Superior temporal gyrus (tissue), 1 donor: Measurements from ENCODE around the gene P2RY11.

Source experiments
- DNase-seq: peaks from one replicate; pipeline ENCODE4 v3.0.0-alpha.2; 2016; ENCODE audit errors: extremely low spot score

P2RY11 gene

DNA sequence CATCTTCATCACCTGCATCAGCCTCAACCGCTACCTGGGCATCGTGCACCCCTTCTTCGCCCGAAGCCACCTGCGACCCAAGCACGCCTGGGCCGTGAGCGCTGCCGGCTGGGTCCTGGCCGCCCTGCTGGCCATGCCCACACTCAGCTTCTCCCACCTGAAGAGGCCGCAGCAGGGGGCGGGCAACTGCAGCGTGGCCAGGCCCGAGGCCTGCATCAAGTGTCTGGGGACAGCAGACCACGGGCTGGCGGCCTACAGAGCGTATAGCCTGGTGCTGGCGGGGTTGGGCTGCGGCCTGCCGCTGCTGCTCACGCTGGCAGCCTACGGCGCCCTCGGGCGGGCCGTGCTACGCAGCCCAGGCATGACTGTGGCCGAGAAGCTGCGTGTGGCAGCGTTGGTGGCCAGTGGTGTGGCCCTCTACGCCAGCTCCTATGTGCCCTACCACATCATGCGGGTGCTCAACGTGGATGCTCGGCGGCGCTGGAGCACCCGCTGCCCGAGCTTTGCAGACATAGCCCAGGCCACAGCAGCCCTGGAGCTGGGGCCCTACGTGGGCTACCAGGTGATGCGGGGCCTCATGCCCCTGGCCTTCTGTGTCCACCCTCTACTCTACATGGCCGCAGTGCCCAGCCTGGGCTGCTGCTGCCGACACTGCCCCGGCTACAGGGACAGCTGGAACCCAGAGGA, 2.6 kb downstream of the P2RY11 start:
- no peak for DNase-seq

DNA sequence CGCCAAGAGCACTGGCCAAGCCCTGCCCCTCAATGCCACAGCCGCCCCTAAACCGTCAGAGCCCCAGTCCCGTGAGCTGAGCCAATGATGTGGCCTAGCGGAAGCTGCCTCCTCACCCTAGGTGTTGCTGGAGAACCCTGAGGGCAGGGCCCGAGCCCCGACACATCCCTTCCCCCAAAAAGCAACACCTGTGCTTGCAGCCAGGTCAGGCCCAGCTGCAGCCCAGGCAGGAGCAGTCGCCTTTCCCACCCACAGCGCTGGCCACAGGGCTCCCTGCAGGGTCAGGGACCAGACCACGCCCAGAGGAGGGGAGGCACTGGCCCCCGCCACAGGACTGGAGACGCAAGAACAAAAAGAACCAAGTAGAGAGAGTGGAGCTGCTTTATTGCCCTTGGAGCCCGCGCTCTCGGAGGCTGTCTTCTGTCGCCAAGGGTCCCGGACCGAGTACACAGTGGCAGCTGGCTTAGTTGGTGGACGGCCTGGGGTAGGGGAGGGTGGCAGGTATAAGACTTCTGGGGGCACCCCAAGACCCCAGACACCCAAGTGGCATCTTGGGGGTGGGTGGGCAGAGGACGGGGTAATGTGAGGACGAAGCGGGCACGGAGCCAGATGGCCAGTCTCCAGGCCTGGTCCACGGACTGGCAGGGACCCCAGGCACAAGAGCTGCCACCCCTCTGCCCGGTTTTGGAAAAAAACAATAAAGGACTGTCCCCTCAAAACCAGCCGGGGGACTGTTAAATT, 3.3 kb downstream of the P2RY11 start:
- no peak for DNase-seq

DNA sequence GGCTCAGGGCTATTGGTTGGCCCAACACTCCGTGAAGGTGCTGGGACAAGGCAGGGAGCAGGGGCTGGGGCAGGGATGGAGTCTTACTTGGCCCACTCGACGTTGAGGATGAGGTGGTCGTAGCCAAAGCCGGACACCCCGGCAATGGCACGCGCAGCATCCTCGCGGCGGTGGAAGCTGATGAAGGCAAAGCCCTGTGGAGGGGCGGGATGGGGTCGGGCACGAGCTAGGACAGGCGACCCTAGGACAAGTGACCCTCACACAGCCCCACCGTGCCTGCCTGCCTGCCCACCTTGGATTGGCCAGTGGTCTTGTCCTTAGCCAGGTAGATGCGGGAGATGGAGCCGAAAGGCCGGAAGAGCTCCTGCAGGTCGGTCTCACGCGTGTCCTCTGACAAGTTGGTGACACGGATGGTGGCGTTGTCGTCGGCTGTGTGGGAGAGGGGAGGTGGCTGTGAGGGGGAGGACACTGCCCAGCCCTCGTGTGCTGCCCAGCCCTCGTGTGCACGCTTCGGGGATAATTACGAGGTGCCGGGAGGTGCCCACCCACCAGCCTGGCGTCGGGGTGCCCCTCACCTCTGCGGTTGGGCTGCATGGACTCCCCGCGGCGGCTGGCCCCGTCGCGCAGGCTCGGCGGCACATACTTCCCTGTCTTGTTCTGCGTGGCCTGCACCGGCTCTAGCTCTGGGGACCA, 4.0 kb downstream of the P2RY11 start:
- no peak for DNase-seq

DNA sequence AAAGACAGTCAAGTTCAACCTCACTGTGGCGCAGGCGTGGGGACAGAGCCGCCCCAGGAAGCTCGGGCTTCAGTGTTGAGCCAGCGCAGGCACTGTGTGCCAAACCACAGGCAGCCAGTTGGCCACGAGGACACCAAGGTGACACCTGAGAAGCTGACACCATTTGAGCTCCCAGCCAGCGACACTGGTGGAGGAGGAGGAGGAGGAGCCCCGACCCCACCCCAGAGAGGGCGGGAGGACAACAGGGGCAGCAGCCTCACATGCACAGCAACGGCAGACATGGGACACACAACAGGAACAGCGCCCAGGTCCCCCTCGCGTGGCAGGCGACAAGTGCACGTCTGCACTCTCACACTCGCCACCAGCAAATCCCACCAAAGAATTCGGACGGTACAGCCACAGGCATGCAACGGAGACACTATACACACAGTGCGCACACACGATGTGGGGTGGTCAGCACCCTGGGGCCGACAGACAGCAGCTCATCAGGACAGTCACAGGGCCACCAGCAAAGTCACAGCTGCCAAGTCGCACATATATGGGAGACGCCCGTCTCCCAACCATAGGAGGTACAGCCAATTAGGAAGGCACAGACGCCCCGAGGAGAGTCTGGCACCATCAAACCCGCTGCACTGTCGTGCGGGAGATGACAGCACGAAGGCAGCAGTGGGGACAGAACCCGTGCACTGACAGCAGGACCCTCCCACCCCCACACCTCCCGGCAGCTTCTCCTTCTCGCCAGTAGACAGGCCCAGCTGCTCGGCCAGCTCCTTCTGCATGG, 4.8 kb downstream of the P2RY11 start:
- no peak for DNase-seq

DNA sequence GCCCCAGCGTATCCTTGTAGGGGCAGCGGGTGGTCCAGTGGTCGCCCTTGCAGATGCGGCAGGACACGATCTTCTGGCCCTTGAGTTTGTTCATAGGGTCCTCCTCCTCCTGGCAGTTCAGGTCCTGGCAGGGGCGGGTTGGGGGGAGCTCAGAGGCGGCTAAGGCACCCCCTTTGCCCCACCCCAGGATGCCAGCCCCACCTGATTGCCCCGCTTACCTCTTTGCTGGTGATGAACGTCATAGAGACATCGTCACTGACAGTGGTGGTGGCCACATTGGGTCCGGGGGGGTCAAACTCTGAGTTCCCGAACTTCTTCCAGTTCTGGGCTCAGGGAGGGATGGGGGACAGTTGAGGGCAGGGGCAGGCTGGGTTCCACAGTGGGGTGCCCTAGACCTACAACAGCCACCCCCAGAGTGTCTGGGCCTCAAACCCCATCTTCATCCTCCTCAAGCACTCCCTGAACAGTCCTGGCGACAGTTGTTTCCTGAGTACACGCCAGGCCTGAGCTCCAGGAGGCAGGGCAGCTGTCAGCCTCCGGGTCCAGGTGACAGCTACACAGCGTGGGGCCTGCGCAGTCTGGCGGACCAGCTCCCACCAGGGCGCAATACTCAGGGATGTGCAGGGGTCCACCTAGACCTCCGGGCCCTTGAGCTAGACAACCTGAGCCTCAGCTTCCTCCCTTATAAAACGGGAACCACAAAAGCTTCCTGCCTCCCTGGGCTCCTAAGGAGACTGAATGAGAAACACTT, 5.5 kb downstream of the P2RY11 start:
- no peak for DNase-seq

DNA sequence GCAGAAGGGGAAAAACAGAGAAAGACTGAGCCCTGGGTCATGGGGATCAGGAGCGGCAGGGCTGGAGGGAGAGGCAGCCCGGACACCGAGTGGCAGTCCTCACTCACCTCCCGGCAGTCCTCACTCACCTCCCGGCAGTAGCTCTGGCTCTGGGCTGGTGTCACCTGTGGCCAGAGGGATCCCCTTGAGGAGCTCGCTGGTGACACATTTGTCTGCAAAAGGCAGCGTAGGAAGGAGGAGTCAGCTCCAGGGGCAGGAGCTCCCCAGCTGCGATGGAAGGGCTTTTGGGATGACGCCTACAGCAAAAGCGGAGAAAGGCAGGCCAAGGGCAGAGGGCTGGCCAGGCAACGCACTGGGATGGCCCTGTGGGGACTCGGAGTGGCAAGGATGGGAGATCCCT, 7.5 kb downstream of the P2RY11 start:
- DNase-seq, result no peak

DNA sequence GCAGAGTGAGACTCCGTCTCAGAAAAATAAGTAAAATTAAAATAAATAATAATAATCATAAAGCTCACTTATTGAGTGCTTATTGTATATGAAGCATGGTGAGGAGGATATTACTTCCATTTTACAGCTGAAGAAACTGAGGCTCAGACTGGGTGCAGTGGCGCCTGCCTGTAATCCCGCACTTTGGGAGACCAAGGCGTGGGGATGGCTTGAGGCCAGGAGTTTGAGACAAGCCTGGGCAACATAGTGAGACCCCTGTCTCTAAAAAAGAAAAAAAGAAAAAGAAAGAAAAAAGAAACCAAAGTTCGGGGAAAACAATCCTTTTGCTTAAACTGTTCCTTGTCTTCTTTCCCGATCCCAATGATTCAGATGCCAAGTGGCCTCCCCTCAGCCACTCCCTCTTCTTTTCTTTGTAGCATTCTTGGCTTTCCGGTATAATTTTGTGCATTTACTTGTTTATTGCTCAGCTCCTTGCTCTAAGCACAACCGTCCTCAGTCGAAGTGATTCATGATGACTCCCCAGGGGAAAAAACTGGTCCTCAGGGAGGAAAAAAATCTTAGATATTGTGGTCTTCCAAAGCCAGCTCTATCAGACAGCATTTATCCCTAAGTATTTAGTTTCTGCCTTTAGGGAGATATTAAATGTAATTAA, 9.2 kb downstream of the P2RY11 start:
- no peak for DNase-seq

DNA sequence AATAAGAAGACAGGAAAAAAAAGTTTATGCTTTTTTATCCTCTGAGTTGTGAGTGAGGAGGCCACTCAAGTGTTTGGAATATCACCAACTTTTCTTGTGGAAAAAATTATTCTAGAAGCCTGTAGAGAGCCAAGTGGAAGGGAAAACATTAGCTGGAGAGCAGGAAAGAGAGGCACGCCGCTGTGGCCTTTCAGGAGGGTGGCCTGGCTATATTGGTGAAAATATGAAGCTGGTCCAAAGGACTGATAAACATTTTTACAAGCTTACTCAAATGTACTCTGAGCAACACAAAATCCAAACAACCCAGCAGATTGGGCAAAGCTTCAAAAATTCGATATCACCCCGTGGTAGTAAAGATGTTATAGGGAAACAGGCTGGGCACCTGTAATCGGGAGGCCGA, 10.6 kb downstream of the P2RY11 start:
- no peak for DNase-seq

DNA sequence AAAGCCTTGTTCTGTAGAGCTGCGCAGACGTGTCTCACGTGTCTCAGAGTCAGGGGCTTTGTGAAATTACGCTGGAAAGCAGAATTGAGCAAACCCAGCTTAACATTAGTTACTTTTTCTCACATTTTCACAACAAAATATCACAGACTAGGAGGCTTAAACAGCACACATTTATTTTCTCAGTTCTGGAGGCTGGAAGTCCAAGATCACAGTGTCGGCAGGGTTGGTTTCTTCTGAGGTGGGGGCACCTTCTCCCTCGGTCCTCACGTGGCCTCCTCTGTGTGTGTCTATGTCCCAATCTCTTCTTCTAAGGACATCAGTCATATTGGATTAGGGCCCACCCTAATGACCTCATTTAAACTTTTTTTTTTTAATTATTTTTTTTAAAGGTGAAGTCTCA, 12.9 kb downstream of the P2RY11 start:
- DNase-seq, result no peak

DNA sequence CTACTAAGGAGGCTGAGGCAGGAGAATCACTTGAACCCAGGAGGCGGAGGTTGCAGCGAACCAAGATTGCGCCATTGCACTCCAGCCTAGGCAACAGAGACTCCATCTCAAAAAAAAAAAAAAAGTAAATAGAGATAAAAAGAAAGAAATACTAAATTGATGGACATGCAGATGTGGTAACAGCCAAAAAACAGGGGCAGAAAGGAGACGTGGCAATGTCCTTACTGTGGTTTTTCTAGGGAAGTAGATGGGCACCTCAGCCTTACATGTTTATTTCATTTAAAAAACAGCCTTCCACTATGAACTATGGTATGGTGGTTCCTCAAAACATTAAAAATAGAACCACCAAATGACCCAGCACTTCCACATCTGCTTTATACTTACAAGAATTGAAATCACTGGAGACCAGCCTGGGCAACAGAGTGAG, 14.7 kb downstream of the P2RY11 start:
- no peak for DNase-seq

DNA sequence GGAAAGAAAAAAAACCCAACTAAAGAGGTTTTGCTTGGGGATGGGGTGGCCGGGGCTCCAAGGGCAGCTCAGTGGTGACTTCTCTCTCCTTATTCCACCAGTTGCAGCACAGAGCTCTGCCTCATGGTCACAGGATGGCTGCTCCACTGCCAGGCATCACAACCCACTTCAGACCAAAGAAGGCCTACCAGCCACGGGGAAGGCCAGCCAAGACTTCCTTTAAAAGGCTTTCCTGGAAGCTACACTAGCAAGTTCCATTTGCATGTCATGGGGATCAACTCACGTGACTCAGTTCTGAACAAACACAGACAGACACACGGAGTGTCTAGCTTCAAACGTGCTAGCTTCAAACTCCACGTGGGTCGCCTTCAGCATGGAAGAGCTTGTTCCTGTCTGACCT, 21.4 kb downstream of the P2RY11 start:
- no peak for DNase-seq

DNA sequence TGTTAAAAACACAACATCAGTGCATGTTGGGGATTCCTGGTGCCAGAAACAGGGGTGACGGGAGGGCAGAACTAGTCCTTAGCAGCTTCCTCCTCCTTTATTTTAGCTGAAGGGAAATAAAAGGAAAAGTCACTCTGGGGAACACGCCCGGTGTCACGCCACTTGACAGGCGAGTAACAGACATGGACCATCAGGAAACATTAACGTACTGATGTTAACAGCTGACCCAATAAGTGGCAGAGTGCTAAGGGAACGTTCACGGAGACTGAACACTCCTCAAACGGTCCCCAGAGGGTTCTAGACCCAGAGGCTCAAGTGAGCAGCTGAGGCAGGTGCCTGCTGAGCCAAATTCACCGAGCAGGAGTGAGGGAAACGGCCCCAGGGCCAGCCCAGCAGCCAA, 22.1 kb downstream of the P2RY11 start:
- no peak for DNase-seq

DNA sequence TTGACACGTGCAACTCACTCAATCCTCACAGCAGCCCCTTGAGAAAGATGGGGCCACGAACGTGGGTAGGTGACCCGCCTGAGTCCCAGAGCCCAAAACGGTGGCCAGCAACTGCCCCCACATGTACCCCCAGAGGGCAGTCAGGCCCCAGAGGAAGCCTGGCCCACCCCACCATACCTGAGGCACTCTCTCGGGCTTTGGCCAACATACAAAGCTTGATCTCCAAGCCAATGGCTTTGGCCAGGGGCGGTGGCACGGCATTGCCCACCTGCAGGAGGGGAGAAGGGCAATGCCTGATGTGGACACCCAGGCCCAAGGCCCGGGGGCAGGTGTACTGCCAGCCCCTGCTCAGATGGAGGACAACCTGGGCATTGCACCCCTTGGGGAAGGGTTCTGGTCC, 22.5 kb downstream of the P2RY11 start:
- no peak for DNase-seq

DNA sequence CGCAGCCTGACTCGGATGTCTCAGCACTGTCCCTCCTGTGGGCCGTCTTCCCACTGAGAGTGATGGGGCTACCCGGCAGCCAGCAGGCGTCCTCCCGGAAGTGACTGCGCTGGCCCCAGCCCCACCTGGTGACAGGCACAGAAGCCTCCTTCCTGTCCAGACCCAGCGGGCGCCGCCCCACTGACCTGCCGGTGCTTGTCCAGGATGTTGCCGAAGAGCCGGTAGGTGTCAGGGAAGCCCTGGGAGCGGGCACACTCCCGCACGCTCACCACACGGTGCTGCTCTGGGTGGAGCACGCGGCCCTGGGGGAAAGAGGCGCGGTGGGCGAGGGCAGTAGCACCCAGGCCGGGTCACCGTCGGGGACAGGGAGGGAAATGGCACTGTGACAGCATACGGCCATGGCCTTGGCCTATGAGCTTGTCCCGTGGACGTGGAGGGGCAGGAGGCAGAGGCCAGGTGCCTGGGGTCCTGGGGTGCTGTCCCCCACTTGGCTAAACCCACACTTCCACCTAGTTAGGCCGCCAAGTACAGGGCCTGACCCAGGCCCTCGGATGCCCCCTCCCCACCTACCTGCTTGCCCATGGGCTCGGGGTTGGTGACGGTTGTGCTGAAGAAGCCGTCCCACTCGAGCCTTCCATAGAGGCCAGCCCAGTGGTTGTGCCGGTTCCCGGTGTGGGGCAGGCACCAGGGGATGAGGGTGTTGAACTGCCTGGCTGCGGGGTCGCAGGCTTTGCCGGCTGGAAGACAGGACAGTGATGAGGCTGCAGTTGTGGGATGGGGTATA, 24.2 kb downstream of the P2RY11 start:
- DNase-seq, result no peak

DNA sequence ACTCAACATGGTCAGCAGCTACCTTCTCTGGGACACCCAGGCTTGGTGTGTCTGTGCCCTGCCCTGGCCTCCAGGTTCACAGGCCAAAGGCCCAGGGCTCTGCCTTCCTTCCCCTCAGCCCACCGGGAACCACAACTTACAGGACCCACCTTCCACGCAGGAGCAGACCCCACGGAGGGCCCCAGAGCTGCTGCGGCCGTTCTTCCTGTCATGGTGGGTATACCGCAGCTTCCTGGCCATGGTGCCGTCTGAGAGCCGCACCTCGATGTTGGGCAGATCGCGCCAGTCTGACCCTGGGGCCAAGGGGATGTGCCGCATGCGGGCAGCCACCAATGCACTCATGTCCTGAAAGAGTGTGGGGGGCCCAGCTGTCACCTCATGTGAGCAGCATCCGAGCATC, 25.4 kb downstream of the P2RY11 start:
- DNase-seq, result no peak

DNA sequence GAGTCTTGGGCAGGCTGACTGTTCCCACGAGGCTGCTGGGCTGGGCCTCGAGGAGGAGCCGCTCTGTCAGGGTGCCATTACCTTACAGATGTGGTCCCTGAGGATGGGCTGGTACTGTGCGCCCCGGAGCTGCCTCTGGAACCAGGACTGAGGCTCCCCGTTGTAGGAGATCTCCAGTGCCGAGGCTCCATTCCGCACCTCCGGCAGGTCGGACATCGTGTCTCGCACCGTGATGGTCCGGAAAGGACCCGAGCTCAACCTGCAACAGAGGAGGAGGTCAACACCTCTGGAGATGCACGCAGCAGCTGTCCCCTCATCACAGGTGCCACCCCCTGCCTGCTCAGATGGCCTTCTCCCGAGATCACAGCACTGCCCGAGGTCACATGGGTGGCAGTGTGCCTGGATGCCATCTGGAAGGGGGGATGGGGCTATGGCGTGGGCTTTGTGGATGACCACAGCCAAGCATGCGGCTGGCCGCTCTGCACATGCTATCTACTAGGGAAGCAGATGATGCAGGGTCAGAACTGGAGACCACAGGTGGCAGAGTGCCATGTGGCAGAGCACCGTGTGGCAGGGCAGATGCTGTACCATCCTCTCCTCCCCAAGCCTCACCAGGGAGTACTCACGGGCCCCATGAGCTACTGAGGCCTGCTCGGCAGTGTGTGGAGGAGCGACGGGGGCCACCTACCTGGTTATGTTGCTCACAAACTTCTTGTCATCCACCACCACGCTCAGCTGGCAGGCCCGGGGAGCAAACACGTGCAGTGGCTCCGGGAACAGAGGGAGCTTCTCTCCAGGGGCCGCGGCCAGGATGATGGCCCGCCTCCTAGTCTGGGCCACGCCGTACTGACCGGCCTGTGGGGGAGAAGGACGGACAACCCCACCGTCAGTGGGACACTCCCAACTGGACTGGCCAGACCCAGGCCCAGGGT, 26.5 kb downstream of the P2RY11 start:
- peak; percentile 76 for DNase-seq

DNA sequence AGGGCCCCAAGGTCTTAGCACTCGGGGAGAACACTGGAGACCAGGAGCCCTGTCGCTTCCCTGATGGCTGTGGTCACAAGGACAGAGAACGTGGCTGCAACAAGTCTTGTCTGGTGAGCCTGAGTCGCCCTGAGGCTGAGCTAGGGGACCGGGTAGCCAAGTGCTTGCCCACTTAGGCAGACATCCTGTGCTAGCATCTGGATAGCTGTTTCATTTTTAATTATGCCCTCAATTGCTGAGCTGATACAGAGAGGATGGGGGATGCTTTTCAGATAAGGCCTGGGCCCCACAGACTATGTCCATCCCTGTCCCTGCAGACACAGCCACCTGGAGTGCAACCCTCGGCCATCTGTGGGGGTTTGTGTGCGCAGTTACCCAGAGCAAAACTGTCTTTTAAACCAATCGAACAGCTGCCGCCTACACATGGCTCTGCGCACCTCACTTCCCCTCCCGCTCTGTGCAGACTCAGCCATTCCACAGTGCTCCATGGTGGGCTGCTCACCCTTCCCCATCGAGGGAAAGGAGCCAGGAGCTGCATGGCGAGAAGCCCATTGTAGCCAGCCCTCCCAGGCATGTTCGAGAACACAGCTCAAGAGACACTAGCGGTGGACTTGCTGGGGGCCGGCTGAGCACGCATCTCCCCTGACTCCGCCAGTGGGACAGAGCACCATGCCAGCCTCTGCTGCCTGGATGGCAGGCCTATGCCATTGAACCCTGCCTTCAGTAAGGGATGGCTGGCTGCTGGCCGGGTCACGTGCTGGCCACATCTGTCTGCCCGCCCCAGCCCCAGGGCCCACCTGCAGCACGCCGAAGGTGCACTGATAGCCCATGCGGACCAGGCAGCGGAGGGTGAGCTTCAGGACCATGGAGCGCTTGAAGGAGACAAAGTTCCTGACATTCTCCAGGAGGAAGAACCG, 27.6 kb downstream of the P2RY11 start:
- no peak for DNase-seq

DNA sequence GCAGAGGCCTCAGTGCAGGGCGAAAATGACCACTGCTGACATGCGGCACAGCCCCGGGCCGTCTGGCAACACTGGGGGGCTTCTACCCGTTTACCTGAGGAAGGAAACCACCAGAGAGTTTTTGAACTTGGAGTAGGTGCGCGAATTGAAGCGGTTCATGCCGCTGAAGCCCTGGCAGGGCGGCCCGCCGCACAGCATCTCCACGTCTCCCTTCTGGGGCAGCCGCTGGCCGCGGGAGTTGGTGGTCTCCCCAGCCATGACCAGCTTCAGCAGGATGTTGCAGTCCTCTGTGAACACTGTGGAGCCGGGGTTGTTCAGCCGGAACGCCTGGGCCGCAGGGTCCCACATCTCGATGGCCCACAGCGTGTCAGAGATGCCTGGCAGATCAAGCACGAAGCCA, 28.5 kb downstream of the P2RY11 start:
- no peak for DNase-seq
